ENCODE results near the gene UHMK1.

Gene UHMK1

GRCh38 chr1:162578071-162578700 lies 80.6 kb downstream of the UHMK1 start:
- H3K4me3 ChIP-seq (replicated peaks; ENCODE audit: low read depth, low read length): no peak overlapping the region
- no peak for DNase-seq (ENCODE audit: extremely low read depth, insufficient read length)
- no peaks in the 10 kb centered on the region for H3K27me3 ChIP-seq (replicated peaks; ENCODE audit: control insufficient read depth, insufficient read depth, low read length)
- no peaks in the 10 kb centered on the region; the same call in 1 of the 2 replicates for H3K36me3 ChIP-seq (ENCODE audit: control insufficient read depth, insufficient read depth, low read length)
- TF ChIP-seq CTCF (IDR thresholded peaks at IDR 0.05; ENCODE audit: insufficient read depth, low read length, poor library complexity, severe bottlenecking): no peak

DNA sequence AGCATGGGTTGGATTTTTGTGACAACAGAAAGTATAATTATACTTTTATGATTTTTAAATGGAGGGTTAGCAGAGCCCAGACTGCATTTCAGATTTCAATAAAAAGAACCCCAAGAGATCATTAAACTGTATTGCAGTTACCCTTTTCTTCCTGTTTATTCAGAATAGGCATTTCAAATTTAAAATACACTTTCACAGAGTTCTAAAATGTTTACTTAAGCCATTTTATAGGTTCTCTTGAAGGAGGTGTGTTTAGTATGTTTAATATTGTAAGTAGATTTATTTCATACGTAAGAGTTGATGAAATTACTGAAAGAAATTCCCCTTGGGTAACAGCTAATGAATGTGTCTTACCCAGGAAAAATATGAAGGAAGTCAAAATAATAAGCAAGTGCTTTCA lies 81.3 kb downstream of the UHMK1 start:
- no peak overlapping the region for H3K4me3 ChIP-seq (replicated peaks; ENCODE audit: low read depth, low read length)

More for the DNA sequence above, 81.3 kb downstream of the UHMK1 start:
- Histone ChIP-seq H3K36me3 (ENCODE audit: control insufficient read depth, insufficient read depth, low read length) (no peaks in the 10 kb centered on the region; the same call in 1 of the 2 replicates), H3K27me3 (replicated peaks; ENCODE audit: control insufficient read depth, insufficient read depth, low read length) (no peaks in the 10 kb centered on the region)
- TF ChIP-seq CTCF (IDR thresholded peaks at IDR 0.05; ENCODE audit: insufficient read depth, low read length, poor library complexity, severe bottlenecking): no peak
- DNase-seq (ENCODE audit: extremely low read depth, insufficient read length): no peak

Data from GM06990 (cell line).